ENCODE data around the gene ARRB1. TPM values are rescaled to one million over a fixed set of nuclear protein-coding genes. Genes with fewer than 3 reads are reported as not detected.
"Not testable (repeated sequence)": the region's sequence is repeated elsewhere in the genome, so short reads cannot be mapped to it uniquely, and the experiment has no call there.

Gene ARRB1
- total and polyA plus RNA-seq, 3 donors from 2014 or later = 8.4 to 9.8 (median 8.5) TPM

DNA sequence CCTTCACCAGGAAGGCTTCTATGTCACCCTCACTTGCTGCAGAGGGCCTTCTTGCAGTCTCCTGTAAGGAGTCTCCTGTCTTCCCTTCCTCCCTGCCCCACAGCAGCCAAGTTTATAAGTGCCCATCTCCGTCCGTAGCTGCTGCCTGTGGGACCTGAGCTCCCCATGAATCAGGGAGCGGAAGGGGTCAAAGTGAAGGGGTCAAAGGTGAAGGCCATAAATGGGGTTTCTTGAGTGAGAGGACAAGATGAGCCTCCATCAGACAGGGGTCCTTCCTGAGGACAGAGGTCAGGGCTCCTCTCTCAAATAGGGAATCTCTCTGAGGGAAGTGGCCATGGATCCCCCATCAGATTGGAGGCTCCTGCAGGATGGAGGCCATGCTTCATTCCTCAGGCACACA, 44.4 kb downstream of the ARRB1 start:
- no peak for DNase-seq
- H3K4me3 ChIP-seq = no peak overlapping the region
- peaks cover 15% of the 10 kb centered on the region for H3K4me1 ChIP-seq
- no peaks in the 10 kb centered on the region for H3K36me3 ChIP-seq (ENCODE audit: low read depth, missing control alignments)
- H3K27me3 ChIP-seq = no peaks in the 10 kb centered on the region
- WGBS, 2 donors = 64 to 73% methylated on average over 3 of the region's 3 CpGs
- H3K9me3 ChIP-seq = no peaks in the 10 kb centered on the region
- no peak overlapping the region for H3K27ac ChIP-seq
- intact Hi-C loops (cut with DNase I; ENCODE audit: low total_unique reads) = no loop called here
- no peak for TF ChIP-seq POLR2A (IDR thresholded peaks at IDR 0.05)

DNA sequence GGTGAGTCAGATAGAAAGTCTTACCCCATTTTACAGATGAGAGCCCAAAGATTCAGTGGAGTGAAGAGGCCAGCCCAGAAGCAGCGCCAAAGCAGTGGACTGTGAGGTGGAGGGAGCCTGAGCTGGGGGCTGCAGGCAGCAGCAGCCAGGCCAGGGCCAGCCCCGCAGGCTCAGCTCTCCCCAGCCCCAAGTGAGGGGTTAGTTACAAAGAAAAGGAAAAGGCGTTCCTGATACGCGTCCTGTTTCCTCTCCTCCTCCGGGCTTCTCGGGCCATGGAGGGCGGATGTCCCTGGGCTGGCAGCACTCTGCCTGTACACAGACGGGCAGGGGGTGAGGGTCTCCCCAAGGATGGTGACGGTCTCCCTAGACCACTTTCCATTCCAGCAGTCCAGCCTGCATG, 44.9 kb downstream of the ARRB1 start:
- Histone ChIP-seq H3K4me1 (peaks cover 14% of the 10 kb centered on the region), H3K4me3 (no peak overlapping the region), H3K27ac (no peak overlapping the region), H3K9me3 (no peaks in the 10 kb centered on the region), H3K36me3 (ENCODE audit: low read depth, missing control alignments) (no peaks in the 10 kb centered on the region), H3K27me3 (no peaks in the 10 kb centered on the region)
- 78 to 89% methylated on average over 10 of the region's 10 CpGs for WGBS, 2 donors
- no peak for DNase-seq
- intact Hi-C loops (cut with DNase I; ENCODE audit: low total_unique reads) = no loop called here
- TF ChIP-seq POLR2A (IDR thresholded peaks at IDR 0.05) (no peak), CTCF (IDR thresholded peaks at IDR 0.05) (no peak)

GRCh38 chr11:75305993-75306392, 45.5 kb downstream of the ARRB1 start:
- Histone ChIP-seq H3K9me3 (no peaks in the 10 kb centered on the region), H3K27ac (no peak overlapping the region), H3K36me3 (ENCODE audit: low read depth, missing control alignments) (no peaks in the 10 kb centered on the region), H3K27me3 (no peaks in the 10 kb centered on the region), H3K4me1 (peaks cover 15% of the 10 kb centered on the region), H3K4me3 (no peak overlapping the region)
- TF ChIP-seq POLR2A (IDR thresholded peaks at IDR 0.05) (no peak), CTCF (IDR thresholded peaks at IDR 0.05) (no peak)
- DNase-seq = no peak
- intact Hi-C loops (cut with DNase I; ENCODE audit: low total_unique reads) = no loop called here
- WGBS, 2 donors = 73 to 82% methylated on average over 6 of the region's 6 CpGs

DNA sequence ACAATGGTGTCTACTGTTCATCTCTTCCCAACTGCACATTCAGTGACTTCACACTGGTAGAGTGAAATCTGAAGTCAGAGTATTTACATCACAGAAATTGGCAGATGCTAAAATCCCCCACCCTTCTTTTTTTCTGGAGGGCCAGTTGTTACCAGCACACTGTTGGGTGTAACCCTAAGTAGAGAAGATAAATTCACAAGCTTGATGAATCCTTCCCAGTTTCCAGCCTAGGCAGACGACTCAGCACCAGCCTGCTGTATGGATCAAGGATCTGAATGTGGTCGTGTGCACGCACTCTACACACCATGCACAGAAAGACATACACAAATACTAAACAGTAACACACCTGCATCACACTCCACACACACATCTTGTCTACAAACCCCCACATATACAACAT, 46.0 kb downstream of the ARRB1 start:
- intact Hi-C loops (cut with DNase I; ENCODE audit: low total_unique reads) = no loop called here
- WGBS, 2 donors = 76 to 84% methylated on average over 3 of the region's 3 CpGs
- H3K4me3 ChIP-seq = no peak overlapping the region
- H3K9me3 ChIP-seq = no peaks in the 10 kb centered on the region
- H3K27me3 ChIP-seq = no peaks in the 10 kb centered on the region
- H3K4me1 ChIP-seq = peaks cover 13% of the 10 kb centered on the region
- no peak overlapping the region for H3K27ac ChIP-seq
- DNase-seq = no peak
- no peaks in the 10 kb centered on the region for H3K36me3 ChIP-seq (ENCODE audit: low read depth, missing control alignments)
- TF ChIP-seq POLR2A (IDR thresholded peaks at IDR 0.05) (no peak), CTCF (IDR thresholded peaks at IDR 0.05) (no peak)

GRCh38 chr11:75304941-75305340, 46.5 kb downstream of the ARRB1 start:
- H3K27ac ChIP-seq; H3K27me3 ChIP-seq; H3K9me3 ChIP-seq; H3K4me3 ChIP-seq; DNase-seq; H3K36me3 ChIP-seq (ENCODE audit: low read depth, missing control alignments); intact Hi-C loops (cut with DNase I; ENCODE audit: low total_unique reads): not testable (repeated sequence)
- WGBS, 2 donors = 67 to 90% methylated on average over 4 of the region's 4 CpGs
- H3K4me1 ChIP-seq = peaks cover 13% of the 10 kb centered on the region

- no peak for DNase-seq
- no peak overlapping the region for H3K4me3 ChIP-seq
- peaks cover 13% of the 10 kb centered on the region for H3K4me1 ChIP-seq
- no peaks in the 10 kb centered on the region for H3K9me3 ChIP-seq
- H3K27ac ChIP-seq = no peak overlapping the region
- TF ChIP-seq POLR2A (IDR thresholded peaks at IDR 0.05) = no peak
- TF ChIP-seq CTCF (IDR thresholded peaks at IDR 0.05) = no peak
- no peaks in the 10 kb centered on the region for H3K27me3 ChIP-seq
- intact Hi-C loops (cut with DNase I; ENCODE audit: low total_unique reads) = no loop called here
- WGBS, 2 donors = 90 to 93% methylated on average over 10 of the region's 10 CpGs
- no peaks in the 10 kb centered on the region for H3K36me3 ChIP-seq (ENCODE audit: low read depth, missing control alignments)
These were observed 47.8 kb downstream of the ARRB1 start for GRCh38 chr11:75303544-75304224.
